Measurements from ENCODE around the gene CAMK2A.

The CAMK2A gene

GRCh38 chr5:150298701-150299451 is 9.3 kb upstream of the CAMK2A start:
- no peak for DNase-seq

DNA sequence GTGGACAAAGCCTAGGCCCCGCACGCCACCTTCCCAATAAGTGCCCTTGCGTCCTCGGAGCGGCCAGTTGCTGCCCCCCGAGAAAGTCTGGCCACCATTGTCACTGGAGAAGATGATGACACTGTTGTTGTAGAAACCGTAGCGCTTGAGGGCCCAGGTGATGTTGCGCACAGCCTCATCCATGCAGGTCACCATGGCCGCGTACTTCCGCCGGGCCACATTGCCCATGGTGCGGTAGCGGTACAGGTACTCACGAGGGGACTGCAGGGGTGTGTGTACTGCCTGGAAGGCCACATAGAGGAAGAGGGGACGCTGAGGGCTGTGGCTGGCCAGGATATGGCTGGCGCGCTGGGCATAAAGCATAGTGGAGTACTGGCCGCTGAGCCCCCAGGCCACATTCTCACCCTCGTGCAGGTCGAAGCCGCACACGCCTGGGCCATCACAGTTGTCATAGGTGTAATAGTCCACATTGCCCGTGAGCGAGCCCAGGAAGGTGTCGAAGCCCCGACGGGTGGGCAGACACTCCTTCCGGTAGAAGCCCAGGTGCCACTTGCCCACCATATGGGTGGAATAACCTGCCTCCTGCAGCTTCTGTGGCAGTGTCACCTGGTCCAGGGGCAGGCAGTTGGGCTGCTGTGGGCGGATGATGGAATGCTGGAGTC is 8.5 kb upstream of the CAMK2A start:
- DNase-seq, result no peak

GRCh38 chr5:150297236-150297890 is 7.8 kb upstream of the CAMK2A start:
- DNase-seq, result no peak

DNA sequence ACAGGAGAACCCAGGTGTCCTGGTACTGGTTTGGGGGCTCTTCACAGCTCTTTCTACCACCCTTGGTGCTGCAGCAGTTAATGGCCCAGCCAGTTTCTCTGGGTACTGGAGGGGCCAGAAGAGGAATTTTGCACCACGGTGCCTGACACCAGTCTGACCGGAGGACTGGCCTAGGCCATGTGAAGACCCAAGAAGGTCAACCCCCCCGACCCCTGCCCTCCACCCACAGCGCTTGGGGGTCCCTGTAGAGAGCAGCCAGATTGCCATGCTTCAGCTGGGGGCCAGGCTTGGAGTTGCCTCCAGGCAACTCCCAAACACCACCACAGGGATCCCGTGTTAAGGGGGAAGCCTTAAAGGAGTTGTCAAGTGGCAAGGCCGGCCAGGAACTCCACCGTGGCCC is 6.9 kb upstream of the CAMK2A start:
- DNase-seq, result no peak

GRCh38 chr5:150295741-150296486 is 6.3 kb upstream of the CAMK2A start:
- no peak for DNase-seq

DNA sequence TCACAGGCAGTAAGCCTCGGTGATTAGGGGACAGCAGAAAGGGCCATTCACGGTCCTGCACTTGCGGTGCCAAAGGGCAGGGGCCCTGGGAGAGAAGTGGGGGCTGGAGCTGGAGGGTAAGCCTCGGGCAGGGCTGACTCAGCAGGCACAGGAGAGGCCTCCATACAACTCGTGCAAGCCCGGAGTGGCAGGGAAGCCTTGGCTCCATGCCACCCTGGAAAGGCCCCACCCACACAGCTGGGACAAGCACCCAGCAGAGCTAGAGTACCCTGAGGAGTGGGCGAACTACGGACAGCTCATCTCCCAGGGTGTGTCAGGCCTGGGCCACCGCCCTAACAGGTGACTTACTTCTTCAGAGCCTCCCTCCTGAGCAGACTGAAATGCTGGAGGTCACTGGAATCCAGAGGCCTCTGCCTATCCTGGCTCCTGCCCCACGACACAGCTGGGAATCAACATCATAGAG is 5.6 kb upstream of the CAMK2A start:
- peak; percentile 3 for DNase-seq

DNA sequence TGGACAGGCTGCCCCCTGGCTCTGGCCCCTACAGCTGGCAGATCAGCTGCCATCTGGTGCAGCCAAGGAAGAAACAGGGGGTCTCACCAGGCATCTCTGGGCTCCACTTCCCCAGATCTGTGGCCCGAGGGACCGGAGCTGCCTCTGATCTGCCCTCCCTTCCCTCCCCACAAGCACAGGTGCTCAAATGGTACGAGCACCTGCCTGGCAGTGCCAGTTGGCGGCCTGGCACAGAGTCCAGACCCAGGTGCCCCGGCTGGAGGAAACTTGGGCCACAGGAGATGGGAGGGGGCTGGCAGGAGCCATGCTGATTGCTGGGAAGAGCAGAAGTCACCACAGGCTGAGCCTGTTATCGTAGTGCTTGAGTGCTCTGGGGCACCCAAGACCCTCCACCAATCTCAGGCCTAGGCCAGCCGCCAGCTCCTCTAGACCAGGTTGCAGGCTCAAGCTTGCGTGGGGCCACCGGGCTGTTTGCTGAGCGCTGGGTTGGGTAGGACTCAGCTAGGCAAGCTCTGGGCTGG is 5.0 kb upstream of the CAMK2A start:
- DNase-seq, result no peak

DNA sequence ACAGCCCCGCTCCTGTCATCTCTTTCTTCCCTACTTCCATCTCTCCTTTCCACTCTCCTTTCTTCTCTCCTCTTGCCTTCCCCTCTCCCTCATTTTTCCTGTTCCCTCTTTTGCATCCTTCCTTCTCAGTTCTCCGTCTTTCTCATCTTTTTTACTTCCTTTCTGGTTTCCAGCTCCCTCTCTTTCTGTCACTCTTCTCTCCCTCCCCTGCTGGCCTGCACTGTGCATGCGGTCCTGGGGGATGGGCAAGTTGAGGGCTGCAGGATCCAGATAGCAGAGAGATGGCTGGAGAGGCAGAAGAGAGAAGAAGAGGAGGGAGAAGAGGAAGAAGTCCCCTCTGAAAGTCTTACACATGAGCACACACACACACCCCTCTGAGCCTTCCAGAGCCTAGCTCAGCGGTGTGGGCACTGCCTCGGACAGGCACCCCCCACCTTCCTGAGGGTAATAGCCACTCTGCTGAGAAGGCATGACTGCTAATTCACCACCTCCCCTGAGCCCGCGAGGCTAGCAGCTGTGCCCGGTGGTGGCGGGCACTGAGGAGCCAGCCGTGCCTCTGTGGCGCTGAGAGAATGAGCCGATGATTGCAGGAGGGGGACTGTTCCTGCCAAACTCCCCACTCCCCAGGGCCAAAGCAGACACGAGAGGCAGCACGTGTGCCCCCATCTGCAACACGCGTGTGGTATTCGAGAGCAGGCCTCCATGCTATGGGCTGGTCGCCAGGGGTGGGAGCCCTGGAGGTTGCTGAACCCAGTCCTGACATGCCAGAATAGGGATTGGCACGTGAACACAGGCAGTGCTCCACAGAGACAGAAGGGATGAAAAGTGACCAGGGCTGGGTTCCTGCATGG is 3.7 kb upstream of the CAMK2A start:
- DNase-seq, result no peak

DNA sequence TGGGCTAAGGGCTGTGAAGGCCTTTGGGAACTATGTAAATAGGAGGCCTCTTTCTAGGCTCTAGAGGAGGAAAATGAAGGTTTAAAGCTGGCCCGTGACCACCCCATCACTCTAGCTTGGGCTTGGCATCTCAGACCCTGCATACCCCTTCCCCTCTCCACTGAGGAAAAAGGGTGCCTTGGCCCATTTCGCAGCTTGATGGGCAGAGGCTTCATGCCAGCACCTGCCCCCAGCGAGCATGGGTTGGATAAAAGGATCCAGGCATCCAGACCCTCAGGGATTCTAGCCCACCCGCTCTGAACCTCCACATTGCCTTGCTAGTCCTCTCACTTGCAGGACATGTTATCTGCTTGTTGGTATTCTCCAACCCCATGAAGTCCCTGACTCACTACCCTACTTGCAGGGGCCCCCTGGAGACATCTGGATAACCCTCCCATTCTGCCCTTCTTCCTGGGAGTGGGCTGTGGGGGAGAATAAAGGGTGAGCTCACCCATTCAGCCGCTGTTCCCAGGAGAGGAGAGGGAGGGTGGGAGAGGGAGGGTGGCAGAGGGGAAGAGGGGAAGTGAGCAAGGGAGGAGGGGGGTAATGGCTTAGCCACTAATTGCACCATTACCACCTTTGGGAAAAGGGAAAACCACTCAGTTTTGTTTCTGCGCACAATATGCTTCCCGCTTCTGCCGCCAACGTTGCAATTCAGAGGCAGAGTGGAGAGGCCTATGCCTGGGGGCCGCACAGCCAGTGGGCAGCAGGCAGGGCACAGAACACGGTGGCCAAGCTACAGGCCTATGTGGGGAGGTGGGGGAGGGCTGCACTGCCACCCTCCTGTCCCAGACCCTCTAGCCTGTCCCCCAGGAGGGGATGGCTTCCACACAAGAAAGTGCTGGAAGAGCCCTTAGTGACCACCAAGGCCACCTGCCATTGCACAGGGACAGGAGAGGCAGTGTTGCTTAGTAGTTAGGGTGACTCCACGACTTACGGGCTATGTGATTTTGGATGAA is 2.1 kb upstream of the CAMK2A start:
- no peak for DNase-seq

DNA sequence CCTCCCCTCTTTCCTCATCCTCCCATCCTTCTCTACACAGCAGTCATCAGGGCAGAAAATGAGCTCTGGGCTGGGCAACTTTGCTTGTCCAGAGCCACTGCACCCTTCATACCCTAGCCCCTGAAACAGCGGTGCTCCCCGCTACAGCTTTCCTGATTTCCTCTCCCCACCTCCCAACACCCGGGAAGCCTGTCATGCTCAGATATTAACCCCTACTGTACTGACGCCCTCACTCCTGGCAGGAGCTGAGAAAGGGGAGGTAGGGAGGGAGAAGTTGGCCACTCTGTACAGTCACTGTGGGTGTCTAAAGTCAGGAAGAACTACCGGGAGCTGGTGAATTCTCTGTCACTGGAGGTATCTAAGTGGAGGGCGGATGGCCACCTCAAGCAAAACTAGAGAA is 782 bp downstream of the CAMK2A start:
- no peak for DNase-seq

DNA sequence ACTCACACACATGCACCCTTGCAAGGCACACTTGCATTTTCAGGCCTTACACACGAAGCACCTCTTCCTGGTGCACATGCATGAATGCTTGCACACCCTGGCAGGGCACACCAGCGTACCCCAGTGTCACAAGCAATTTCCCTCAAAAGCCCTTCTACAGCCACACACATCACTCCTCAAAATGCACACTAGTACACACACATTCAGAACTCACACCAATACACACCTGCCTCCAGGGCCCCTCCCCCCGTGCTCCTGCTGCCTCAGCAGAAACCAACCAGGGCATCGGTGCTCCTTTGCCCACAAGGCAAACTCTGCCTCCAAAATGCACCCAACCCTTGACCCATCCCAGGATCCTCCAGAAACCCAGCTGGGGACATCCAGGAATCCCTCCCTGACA is 1.2 kb downstream of the CAMK2A start:
- no peak for DNase-seq

GRCh38 chr5:150286820-150287219 is 2.8 kb downstream of the CAMK2A start:
- DNase-seq, result no peak

GRCh38 chr5:150285114-150285513 is 4.5 kb downstream of the CAMK2A start:
- DNase-seq, result no peak

DNA sequence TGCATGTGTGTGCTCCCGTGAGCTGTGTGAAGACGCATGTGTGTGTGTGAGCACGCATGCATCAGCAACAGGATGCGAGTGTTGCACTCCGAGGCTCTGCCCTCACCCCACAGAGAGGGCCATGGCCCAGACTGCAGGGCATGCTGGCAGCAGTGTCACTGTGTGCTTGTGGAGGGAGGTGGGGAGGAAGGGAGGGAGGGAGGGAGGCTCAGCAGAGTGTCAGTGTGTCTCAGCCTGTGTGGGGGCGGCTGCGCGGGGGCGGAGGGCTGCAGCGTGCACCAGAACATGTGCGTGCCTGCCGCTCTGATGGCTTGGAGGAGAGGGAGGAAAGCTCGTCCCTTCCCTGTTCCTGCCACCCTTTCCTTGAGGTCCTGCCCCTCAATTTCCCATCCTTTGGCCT is 5.3 kb downstream of the CAMK2A start:
- no peak for DNase-seq

- DNase-seq, result no peak
These were observed 5.7 kb downstream of the CAMK2A start for GRCh38 chr5:150283904-150284303.

- no peak for DNase-seq
These were observed 7.6 kb downstream of the CAMK2A start for GRCh38 chr5:150281987-150282386.

DNA sequence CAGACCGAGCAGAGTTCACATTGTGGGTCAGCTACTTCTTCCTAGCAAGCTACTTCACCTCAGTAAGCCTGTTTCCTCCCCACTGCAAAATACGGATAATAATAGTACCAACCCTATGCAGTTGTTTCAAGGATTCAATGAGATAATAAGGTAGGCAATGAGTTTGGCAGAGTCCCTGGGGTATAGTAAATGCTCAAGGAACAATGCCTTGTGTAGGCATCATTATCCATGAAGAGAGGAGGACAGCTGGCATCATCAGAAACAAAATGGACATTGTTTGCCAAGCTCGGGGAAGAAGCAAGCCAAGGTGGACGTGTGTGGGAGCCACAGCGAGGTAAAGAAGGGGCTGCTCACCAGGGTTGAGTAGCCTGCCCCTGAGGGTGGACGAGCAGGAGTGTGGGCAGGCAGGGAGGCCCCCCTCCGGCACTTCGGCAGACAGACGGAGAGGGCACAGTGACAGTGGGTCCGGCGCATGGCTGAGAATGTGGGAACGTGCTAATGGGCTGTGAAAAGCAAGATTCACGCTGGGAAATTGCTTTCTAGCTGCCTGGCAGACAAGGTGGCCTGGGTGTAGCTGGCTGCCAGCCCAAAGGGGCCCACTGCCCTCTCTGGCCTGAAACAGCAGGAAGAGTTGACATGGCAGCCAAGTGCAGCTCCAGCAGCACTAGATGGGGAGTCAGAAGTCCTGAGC is 10.1 kb downstream of the CAMK2A start:
- no peak for DNase-seq

DNA sequence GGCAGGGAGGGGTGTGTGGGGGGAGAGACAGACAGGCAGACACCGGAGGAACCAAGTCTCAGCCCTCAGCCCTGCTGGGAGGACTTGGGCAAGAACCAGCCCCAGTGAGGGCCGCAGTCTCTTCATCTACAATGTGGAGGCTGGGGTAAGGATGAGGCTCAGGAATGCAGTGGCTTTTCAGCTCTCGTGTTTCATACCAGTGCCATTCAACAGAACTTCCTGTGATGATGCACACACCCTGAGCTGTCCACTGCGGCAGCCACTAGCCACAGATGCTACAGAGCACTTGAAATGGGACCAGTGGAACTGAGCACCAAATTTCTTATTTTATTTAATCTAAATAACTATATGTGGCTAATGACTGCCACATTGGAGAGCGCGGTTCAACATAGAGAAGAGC is 10.7 kb downstream of the CAMK2A start:
- DNase-seq, result no peak

- no peak for DNase-seq
These were observed 11.4 kb downstream of the CAMK2A start for GRCh38 chr5:150278046-150278730.

GRCh38 chr5:150277043-150277442 is 12.5 kb downstream of the CAMK2A start:
- no peak for DNase-seq

Measured in DMS79 treated with DMSO at 0.1 percent for 48 hours (cell line).